Fibroblast of the aortic adventitia (primary cell): ENCODE results near the gene DYNLT5. TPM values are rescaled to one million over a fixed set of nuclear protein-coding genes. Genes with fewer than 3 reads are reported as not detected.
A peak's percentile ranks its signal among the peaks of the same experiment; 100 is the strongest.
"Not testable (repeated sequence)": the region's sequence is repeated elsewhere in the genome, so short reads cannot be mapped to it uniquely, and the experiment has no call there.

Source experiments
- DNase-seq: peaks from one replicate; pipeline ENCODE4 v3.0.0-alpha.2; 2010; ENCODE audit warnings: low read depth
- H3K4me3 ChIP-seq: 2 replicates; pipeline ENCODE4 v1.5.1; 2011; ENCODE audit warnings: low read depth, mild to moderate bottlenecking, control low read depth, low read length, moderate library complexity
- CTCF ChIP-seq: IDR thresholded peaks from 2 replicates; pipeline ENCODE4 v1.5.1; 2011; ENCODE audit warnings: mild to moderate bottlenecking, low read length, control low read depth, inconsistent platforms; ENCODE audit not compliant: insufficient read depth
- total RNA-seq: library from RNA; depleted of rRNA; stranded (reverse); fragments of >200 nt; gene quantifications from 2 replicates; pipeline ENCODE4 v1.2.3, GENCODE V29; 2012; ENCODE audit warnings: low replicate concordance

DYNLT5 gene
- total RNA-seq, 1 donor: 1.4 TPM

- DNase-seq: peak; percentile 87
- H3K4me3 ChIP-seq: no peak overlapping the region
- peak; percentile 99 for TF ChIP-seq CTCF
Observed at GRCh38 chr1:66725885-66726665, 26.2 kb upstream of the DYNLT5 start.

- no peak for TF ChIP-seq CTCF
- DNase-seq: peak; percentile 57
- H3K4me3 ChIP-seq: no peak overlapping the region
Observed at GRCh38 chr1:66728021-66728420, 24.2 kb upstream of the DYNLT5 start.

- H3K4me3 ChIP-seq, DNase-seq: not testable (repeated sequence)
Observed at GRCh38 chr1:66728716-66729115, 23.5 kb upstream of the DYNLT5 start.

GRCh38 chr1:66729119-66729518 lies 23.1 kb upstream of the DYNLT5 start:
- no peak overlapping the region for H3K4me3 ChIP-seq
- DNase-seq: no peak
- no peak for TF ChIP-seq CTCF

- no peak for TF ChIP-seq CTCF
- no peak for DNase-seq
- H3K4me3 ChIP-seq: no peak overlapping the region
Observed at GRCh38 chr1:66729523-66729922, 22.7 kb upstream of the DYNLT5 start.

GRCh38 chr1:66730462-66730861 lies 21.8 kb upstream of the DYNLT5 start:
- no peak for TF ChIP-seq CTCF
- DNase-seq: no peak

GRCh38 chr1:66731170-66731865 lies 20.9 kb upstream of the DYNLT5 start:
- TF ChIP-seq CTCF: no peak
- H3K4me3 ChIP-seq: no peak overlapping the region
- no peak for DNase-seq

More at GRCh38 chr1:66730462-66730861, 21.8 kb upstream of the DYNLT5 start:
- H3K4me3 ChIP-seq: no peak overlapping the region
